Neuronal stem cell (in vitro differentiated cells): ENCODE measurements around the gene CACNA1C.

Source experiments
- DNase-seq: peaks from one replicate; pipeline ENCODE4 v3.0.0-alpha.2; 2013; ENCODE audit warnings: low spot score
- H2AFZ ChIP-seq: one replicate; pipeline ENCODE4 v1.6.1; 2013; ENCODE audit warnings: mild to moderate bottlenecking, low read length, inconsistent platforms
- H2AK5ac ChIP-seq: 2 replicates; pipeline ENCODE4 v1.6.1; 2013; ENCODE audit warnings: low read depth, mild to moderate bottlenecking, inconsistent platforms, low read length, moderate library complexity, mixed read lengths
- H2BK120ac ChIP-seq: 2 replicates; pipeline ENCODE4 v1.6.1; 2013; ENCODE audit warnings: low read depth, mild to moderate bottlenecking, inconsistent platforms, low read length, moderate library complexity, mixed read lengths
- H2BK12ac ChIP-seq: one replicate; pipeline ENCODE4 v1.6.1; 2013; ENCODE audit warnings: low read length, inconsistent platforms
- H2BK15ac ChIP-seq: 2 replicates; pipeline ENCODE4 v1.6.1; 2013; ENCODE audit warnings: mild to moderate bottlenecking, low read length, inconsistent platforms, mixed read lengths
- H2BK5ac ChIP-seq: one replicate; pipeline ENCODE4 v1.6.1; 2013; ENCODE audit warnings: inconsistent platforms, mild to moderate bottlenecking, low read length, moderate library complexity
- H3K14ac ChIP-seq: one replicate; pipeline ENCODE4 v1.6.1; 2013; ENCODE audit warnings: low read length, inconsistent platforms
- H3K18ac ChIP-seq: 2 replicates; pipeline ENCODE4 v1.6.1; 2013; ENCODE audit warnings: low read length, inconsistent platforms
- H3K23ac ChIP-seq: 2 replicates; pipeline ENCODE4 v1.6.1; 2013; ENCODE audit warnings: low read depth, mild to moderate bottlenecking, mixed read lengths, low read length, inconsistent platforms; ENCODE audit not compliant: poor library complexity
- H3K27ac ChIP-seq: replicated peaks from 3 replicates; pipeline ENCODE4 v1.5.1; 2013; ENCODE audit warnings: low read length, inconsistent platforms
- H3K27me3 ChIP-seq, 3 experiments: 2 replicates each; pipeline ENCODE4 v1.6.1; 2013; ENCODE audit warnings: low read length in 3 of 3, mild to moderate bottlenecking in 2 of 3, inconsistent platforms in 1 of 3, low read depth in 1 of 3, mixed read lengths in 1 of 3, moderate library complexity in 1 of 3; ENCODE audit not compliant: control insufficient read depth in 3 of 3, insufficient read depth in 3 of 3
- H3K36me3 ChIP-seq, 2 donors: replicated peaks in 1 of 2; 2 replicates each; pipeline ENCODE4 v1.6.1; 2013; ENCODE audit warnings: low read length in 2 of 2; ENCODE audit not compliant: control insufficient read depth in 2 of 2, insufficient read depth in 2 of 2
- H3K4ac ChIP-seq: 2 replicates; pipeline ENCODE4 v1.6.1; 2013; ENCODE audit warnings: inconsistent platforms, mild to moderate bottlenecking, low read length, moderate library complexity
- H3K4me1 ChIP-seq, 2 donors: 1 replicate in 1 of 2; 2 replicates in 1 of 2; pipeline ENCODE4 v1.6.1; 2013; ENCODE audit warnings: low read length in 2 of 2, low read depth in 1 of 2; ENCODE audit not compliant: control insufficient read depth in 2 of 2, insufficient read depth in 1 of 2
- H3K4me2 ChIP-seq: one replicate; pipeline ENCODE4 v1.6.1; 2013; ENCODE audit warnings: mild to moderate bottlenecking, low read length, inconsistent platforms; ENCODE audit not compliant: insufficient read depth, poor library complexity, severe bottlenecking
- H3K4me3 ChIP-seq, 2 donors: 2 replicates each; pipeline ENCODE4 v1.5.1; 2013; ENCODE audit warnings: low read length in 2 of 2, mild to moderate bottlenecking in 2 of 2, inconsistent platforms in 1 of 2, moderate library complexity in 1 of 2
- H3K79me1 ChIP-seq: one replicate; pipeline ENCODE4 v1.6.1; 2013; ENCODE audit warnings: low read depth, mild to moderate bottlenecking, inconsistent platforms, low read length, moderate library complexity
- H3K9ac ChIP-seq: one replicate; pipeline ENCODE4 v1.6.1; 2013; ENCODE audit warnings: mild to moderate bottlenecking, low read depth, low read length, inconsistent platforms; ENCODE audit not compliant: poor library complexity
- H3K9me3 ChIP-seq, 2 donors: replicated peaks in 1 of 2; 2 replicates each; pipeline versions ENCODE3 to v1.6.1; 2013; ENCODE audit warnings: low read length in 2 of 2, mild to moderate bottlenecking in 2 of 2, inconsistent platforms in 1 of 2, low read depth in 1 of 2, mixed read lengths in 1 of 2, moderate library complexity in 1 of 2; ENCODE audit not compliant: control insufficient read depth in 2 of 2, insufficient read depth in 1 of 2
- H4K8ac ChIP-seq: one replicate; pipeline ENCODE4 v1.6.1; 2013; ENCODE audit warnings: low read depth, mild to moderate bottlenecking, inconsistent platforms, low read length, moderate library complexity
- H4K91ac ChIP-seq: one replicate; pipeline ENCODE4 v1.6.1; 2013; ENCODE audit warnings: low read length, low read depth, mild to moderate bottlenecking, inconsistent platforms; ENCODE audit not compliant: poor library complexity
- WGBS, 2 donors: extraction: QIAGEN DNeasy Blood & Tissue Kit; methylation state at CpG; one replicate each; pipeline ENCODE4 v1.1.7; 2013; ENCODE audit warnings: missing lambda C conversion rate in 2 of 2, mixed read lengths in 1 of 2; ENCODE audit not compliant: insufficient read length in 2 of 2, insufficient replicate concordance in 1 of 2; ENCODE audit errors: extremely low coverage in 2 of 2; 5-methylcytosine and 5-hydroxymethylcytosine counted together

CACNA1C gene

DNA sequence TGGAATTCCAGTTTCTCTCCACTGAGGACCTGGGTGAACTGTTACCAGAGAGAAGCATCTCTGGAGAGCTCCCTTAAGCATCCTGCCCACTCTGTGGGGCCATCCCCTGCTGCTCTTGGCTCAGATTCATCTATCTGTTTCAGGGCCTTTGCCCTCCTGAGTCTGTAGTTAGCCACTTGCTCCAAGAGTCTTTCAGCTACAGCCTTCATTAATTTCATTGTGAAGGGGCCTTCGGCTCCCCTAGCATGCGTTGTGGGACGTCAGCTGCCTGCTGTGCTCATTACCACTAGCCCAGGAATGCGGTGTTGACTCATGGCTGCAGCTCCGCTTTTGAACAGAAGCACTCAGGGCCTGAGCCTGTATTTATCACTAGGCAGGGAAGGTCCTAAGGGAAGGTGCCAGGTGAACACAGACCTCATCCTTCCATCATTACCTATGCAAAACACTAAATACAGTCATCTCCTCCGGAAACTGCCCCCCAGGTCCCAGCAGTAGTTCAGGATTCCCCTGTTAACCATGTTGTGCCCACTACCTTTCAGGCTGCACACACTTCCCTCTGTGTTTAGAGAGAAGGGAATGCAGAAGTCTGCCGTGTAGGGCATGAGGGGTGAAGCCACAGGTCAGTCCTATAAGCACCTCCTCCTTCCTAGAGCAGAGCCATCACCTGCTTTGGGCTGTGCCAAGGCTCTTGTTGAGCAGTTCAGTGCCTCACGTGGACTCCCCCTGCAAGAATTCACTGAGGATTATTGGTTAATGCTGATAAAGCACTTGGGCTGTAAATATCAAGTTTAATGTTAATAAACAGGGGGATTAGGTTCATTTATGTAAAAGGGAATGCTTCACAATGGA lies 191.4 kb downstream of the CACNA1C start:
- Histone ChIP-seq H3K4ac (no peak overlapping the region), H2BK15ac (no peak overlapping the region), H2BK5ac (no peak overlapping the region), H3K27me3 (no peaks in the 10 kb centered on the region), H3K23ac (no peak overlapping the region), H3K4me2 (no peak overlapping the region), H2AK5ac (no peak overlapping the region), H3K14ac (no peak overlapping the region), H3K9me3 (no peaks in the 10 kb centered on the region), H3K4me3 (no peak overlapping the region), H4K91ac (no peak overlapping the region), H2BK120ac (no peak overlapping the region), H3K79me1 (no peaks in the 10 kb centered on the region), H3K27ac (peak overlapping the region; percentile 72), H3K9ac (no peak overlapping the region), H4K8ac (no peak overlapping the region), H3K18ac (peak overlapping the region; percentile 16), H2BK12ac (no peak overlapping the region), H3K4me1 (peaks cover 0 to 24% of the 10 kb centered on the region in 2 donors), H3K36me3 (no peaks in the 10 kb centered on the region), H2AFZ (peak overlapping the region; percentile 47)
- DNase-seq, result peak; percentile 62
- no CpG with 5 or more reads among the region's 8 CpGs for WGBS, 2 donors

DNA sequence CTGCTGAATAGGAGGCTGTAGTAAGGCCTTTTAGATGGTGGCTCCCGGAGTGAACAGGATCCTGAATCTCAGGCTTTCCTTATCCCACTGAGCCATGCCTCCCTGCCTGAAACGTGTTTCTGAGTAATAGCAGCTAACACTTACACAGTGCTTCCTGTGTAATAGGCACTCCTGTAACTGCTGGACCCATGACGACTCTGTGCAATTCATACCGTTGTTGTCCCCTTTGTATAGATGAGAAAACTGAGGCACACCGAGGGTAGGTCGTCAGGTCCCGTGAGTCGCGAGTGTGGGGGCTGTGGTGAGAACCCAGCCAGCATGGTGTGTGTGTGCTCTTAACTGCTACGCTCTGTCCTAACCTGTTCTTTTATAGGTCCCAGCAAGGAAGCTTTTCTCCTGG lies 193.6 kb downstream of the CACNA1C start:
- H3K4me2 ChIP-seq, result no peak overlapping the region
- no peak overlapping the region for H3K4me3 ChIP-seq
- peak overlapping the region; percentile 9 for H3K18ac ChIP-seq
- no peak for DNase-seq
- H2AFZ ChIP-seq, result no peak overlapping the region
- no peak overlapping the region for H2BK12ac ChIP-seq
- H3K9ac ChIP-seq, result no peak overlapping the region
- H2BK120ac ChIP-seq, result peak overlapping the region; percentile 70
- no peaks in the 10 kb centered on the region for H3K79me1 ChIP-seq
- H2BK15ac ChIP-seq, result peak overlapping the region; percentile 69
- no CpG with 5 or more reads among the region's 10 CpGs for WGBS, 2 donors
- no peak overlapping the region for H4K91ac ChIP-seq
- no peak overlapping the region for H3K4ac ChIP-seq
- no peaks in the 10 kb centered on the region for H3K27me3 ChIP-seq
- H3K27ac ChIP-seq, result no peak overlapping the region
- H4K8ac ChIP-seq, result no peak overlapping the region
- H2AK5ac ChIP-seq, result peak overlapping the region; percentile 63
- H2BK5ac ChIP-seq, result peak overlapping the region; percentile 14
- no peaks in the 10 kb centered on the region for H3K36me3 ChIP-seq
- no peak overlapping the region for H3K14ac ChIP-seq
- H3K9me3 ChIP-seq, result no peaks in the 10 kb centered on the region
- no peak overlapping the region for H3K23ac ChIP-seq
- H3K4me1 ChIP-seq, result peaks cover 0 to 23% of the 10 kb centered on the region in 2 donors

DNA sequence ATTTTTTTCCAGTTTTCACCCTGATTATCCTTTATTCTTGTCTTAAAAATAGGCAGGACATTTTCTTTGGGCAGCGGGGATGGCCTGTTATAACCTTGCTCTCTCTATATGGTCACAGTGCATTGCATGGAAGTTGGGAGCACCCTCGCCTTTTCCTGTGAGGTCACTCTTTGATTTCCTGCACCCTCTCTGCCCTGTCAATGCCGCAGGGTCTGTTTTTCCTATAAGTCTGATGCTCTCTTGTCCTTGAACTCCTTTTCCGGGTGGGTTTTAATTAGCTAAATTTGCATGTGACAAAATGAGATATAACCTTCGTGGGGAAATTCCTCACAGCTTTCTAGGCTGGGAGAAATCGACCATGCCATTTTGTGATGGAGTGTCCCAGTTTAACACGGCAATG lies 194.3 kb downstream of the CACNA1C start:
- no peak overlapping the region for H2AFZ ChIP-seq
- H3K9me3 ChIP-seq, result no peaks in the 10 kb centered on the region
- no peak overlapping the region for H3K4me2 ChIP-seq
- no peak overlapping the region for H3K4ac ChIP-seq
- no peak overlapping the region for H2AK5ac ChIP-seq
- no peak overlapping the region for H2BK12ac ChIP-seq
- DNase-seq, result no peak
- H3K27me3 ChIP-seq, result no peaks in the 10 kb centered on the region
- no peak overlapping the region for H3K4me3 ChIP-seq
- H3K9ac ChIP-seq, result no peak overlapping the region
- H3K14ac ChIP-seq, result no peak overlapping the region
- H3K4me1 ChIP-seq, result peaks cover 0 to 19% of the 10 kb centered on the region in 2 donors
- no peak overlapping the region for H3K23ac ChIP-seq
- no CpG with 5 or more reads among the region's 7 CpGs for WGBS, 2 donors
- no peaks in the 10 kb centered on the region for H3K36me3 ChIP-seq
- no peak overlapping the region for H2BK5ac ChIP-seq
- no peak overlapping the region for H4K91ac ChIP-seq
- no peaks in the 10 kb centered on the region for H3K79me1 ChIP-seq
- H4K8ac ChIP-seq, result no peak overlapping the region
- H3K18ac ChIP-seq, result no peak overlapping the region
- no peak overlapping the region for H2BK15ac ChIP-seq
- H2BK120ac ChIP-seq, result no peak overlapping the region
- H3K27ac ChIP-seq, result no peak overlapping the region

DNA sequence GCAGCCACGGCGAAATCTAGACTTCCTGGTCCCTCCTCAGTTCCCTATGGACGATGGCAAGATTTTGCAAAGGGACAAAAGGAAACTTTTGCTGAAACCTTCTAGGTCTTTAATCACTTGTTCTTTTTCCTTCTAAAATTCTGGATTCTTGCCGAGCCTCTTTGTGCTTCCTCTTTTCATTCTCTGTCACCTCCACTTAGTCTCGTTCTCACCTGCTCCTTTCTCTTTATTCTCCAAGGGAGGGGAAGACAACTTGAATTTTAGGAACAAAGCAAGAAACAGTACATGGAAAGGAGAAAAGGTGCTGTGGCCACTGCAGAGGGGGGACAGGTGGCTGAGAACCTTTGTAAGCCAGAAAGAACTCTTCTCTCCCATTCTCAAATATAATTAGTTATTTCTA lies 194.8 kb downstream of the CACNA1C start:
- no peak overlapping the region for H3K4me3 ChIP-seq
- H3K4ac ChIP-seq, result no peak overlapping the region
- no peak overlapping the region for H4K91ac ChIP-seq
- H3K9me3 ChIP-seq, result no peaks in the 10 kb centered on the region
- H2BK15ac ChIP-seq, result no peak overlapping the region
- no peak overlapping the region for H2BK12ac ChIP-seq
- no peak overlapping the region for H2BK120ac ChIP-seq
- H3K79me1 ChIP-seq, result no peaks in the 10 kb centered on the region
- H3K9ac ChIP-seq, result no peak overlapping the region
- H3K23ac ChIP-seq, result no peak overlapping the region
- H2AK5ac ChIP-seq, result no peak overlapping the region
- no CpG with 5 or more reads among the region's 5 CpGs for WGBS, 2 donors
- no peak overlapping the region for H3K27ac ChIP-seq
- no peaks in the 10 kb centered on the region for H3K36me3 ChIP-seq
- no peak overlapping the region for H3K18ac ChIP-seq
- no peak overlapping the region for H4K8ac ChIP-seq
- H3K27me3 ChIP-seq, result no peaks in the 10 kb centered on the region
- no peak overlapping the region for H2AFZ ChIP-seq
- H3K14ac ChIP-seq, result no peak overlapping the region
- peaks cover 0 to 20% of the 10 kb centered on the region in 2 donors for H3K4me1 ChIP-seq
- no peak for DNase-seq
- H3K4me2 ChIP-seq, result no peak overlapping the region
- no peak overlapping the region for H2BK5ac ChIP-seq
